SK-N-MC (cell line): Measurements from ENCODE around the gene RAB30.

Experiments used
- DNase-seq: peaks from one replicate; pipeline ENCODE4 v3.0.0-alpha.2; 2011; ENCODE audit warnings: low read depth, low spot score
- H3K27ac ChIP-seq: fragments of 200-600 bp; sonication (generic); 2 replicates; pipeline ENCODE4 v1.5.1; 2016; ENCODE audit warnings: mixed run types
- H3K36me3 ChIP-seq: fragments of 200-600 bp; sonication (generic); 2 replicates; pipeline ENCODE4 v1.6.1; 2017; ENCODE audit warnings: antibody characterized with exemption, low read length, mixed read lengths; ENCODE audit not compliant: insufficient read depth
- H3K4me3 ChIP-seq: fragments of 200-600 bp; sonication (generic); 2 replicates; pipeline ENCODE4 v1.5.1; 2016
- H3K9ac ChIP-seq: fragments of 200-600 bp; sonication (generic); 2 replicates; pipeline ENCODE4 v1.8.0; 2017; ENCODE audit warnings: mixed run types, mixed read lengths; ENCODE audit not compliant: insufficient read length
- H3K9me3 ChIP-seq: fragments of 200-600 bp; sonication (generic); 2 replicates; pipeline ENCODE4 v1.6.1; 2017; ENCODE audit warnings: low read depth, mild to moderate bottlenecking, antibody characterized with exemption, low read length, moderate library complexity, mixed read lengths
- EZH2 ChIP-seq: fragments of 200-600 bp; sonication (generic); IDR thresholded peaks from one replicate; pipeline ENCODE4 v1.6.1; 2017; ENCODE audit warnings: antibody characterized with exemption
- FOXP2 ChIP-seq: optimal IDR thresholded peaks from 2 replicates; pipeline ENCODE3; 2011; ENCODE audit warnings: mild to moderate bottlenecking, moderate library complexity; ENCODE audit not compliant: insufficient read depth; ENCODE audit errors: extremely low read length, control extremely low read depth
- POLR2AphosphoS5 ChIP-seq: IDR thresholded peaks from 2 replicates; pipeline ENCODE4 v1.6.1; 2012; ENCODE audit warnings: mild to moderate bottlenecking, low read depth, low read length, borderline replicate concordance

RAB30 gene

DNA sequence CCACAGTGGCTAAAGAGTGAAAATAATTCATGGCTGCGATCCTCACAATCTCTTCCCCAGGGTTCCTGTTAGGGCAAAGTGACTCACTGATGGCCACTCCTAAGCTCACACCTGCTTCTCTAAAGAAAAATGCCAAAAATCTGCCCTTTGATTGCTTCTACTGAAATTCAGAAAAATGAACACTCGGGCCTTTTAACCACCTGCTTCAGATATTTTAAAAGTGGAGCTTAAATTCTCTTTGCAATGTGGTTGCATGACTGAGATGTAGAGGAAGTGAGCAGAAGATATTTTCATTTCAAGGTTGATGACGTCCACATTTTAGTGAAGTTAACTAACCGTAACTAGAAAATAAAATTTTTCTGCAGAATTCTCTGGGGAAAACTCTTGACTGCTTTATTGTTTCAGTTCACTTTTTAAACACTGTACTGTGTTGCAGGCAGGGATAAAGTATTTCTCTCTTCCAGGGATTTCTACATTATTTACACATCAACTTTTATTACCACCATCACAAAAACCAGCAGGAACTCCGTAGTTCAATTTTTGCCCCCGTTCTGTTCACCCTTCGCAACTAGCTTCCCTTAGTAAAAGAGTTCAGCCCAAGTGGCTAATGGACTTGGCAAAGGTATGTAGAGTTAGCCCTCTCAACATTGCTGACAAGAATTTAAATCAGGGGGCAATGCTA lies 8.5 kb downstream of the RAB30 start:
- no peaks in the 10 kb centered on the region for H3K36me3 ChIP-seq
- peak overlapping the region; percentile 71 for H3K4me3 ChIP-seq
- no peaks in the 10 kb centered on the region for H3K9me3 ChIP-seq
- H3K9ac ChIP-seq: peak overlapping the region; percentile 19
- TF ChIP-seq FOXP2 (no peak), EZH2 (no peak), POLR2AphosphoS5 (no peak)
- peak overlapping the region; percentile 83 for H3K27ac ChIP-seq
- DNase-seq: peak; percentile 62

DNA sequence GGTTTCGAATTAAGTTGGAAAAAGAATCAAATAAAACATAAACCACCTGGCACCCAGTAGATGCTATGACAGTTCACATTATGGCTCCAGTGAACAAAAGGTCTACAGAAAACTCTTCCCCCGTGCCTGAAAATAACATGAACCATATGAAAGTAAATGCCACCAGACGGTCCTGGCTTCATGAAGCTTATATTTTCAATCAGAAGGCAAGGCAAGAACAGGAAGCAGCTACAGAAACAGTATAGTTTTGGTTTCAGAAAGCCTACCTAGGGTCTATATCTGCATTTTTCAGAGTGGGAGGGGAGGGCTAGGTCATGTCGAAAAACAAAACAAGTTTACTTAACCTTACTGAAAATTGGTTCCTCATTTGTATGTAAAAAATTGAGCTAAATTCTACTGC lies 9.8 kb downstream of the RAB30 start:
- Histone ChIP-seq H3K36me3 (no peaks in the 10 kb centered on the region), H3K9ac (no peak overlapping the region), H3K27ac (no peak overlapping the region), H3K4me3 (no peak overlapping the region), H3K9me3 (no peaks in the 10 kb centered on the region)
- TF ChIP-seq FOXP2: no peak
- TF ChIP-seq POLR2AphosphoS5: no peak
- no peak for DNase-seq

DNA sequence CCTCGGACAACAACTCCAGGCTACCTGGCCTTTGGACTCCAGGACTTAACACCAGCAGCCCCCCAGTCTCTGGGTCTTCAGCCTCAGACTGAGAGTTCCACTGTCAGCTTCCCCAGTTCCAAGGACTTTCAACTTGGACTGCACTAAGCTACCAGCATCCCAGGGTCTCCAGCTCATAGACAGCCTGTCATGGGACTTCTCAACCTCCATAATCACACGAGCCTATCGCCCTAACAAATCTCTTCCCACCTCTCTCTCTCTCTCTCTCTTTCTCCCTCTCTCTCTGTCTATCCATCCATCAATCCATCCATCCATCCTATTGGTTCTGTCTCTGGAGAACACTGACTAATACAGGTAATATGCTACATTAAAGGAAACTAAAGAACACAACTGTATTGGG lies 10.7 kb downstream of the RAB30 start:
- Histone ChIP-seq H3K9ac (no peak overlapping the region), H3K27ac (no peak overlapping the region)
- DNase-seq: no peak

GRCh38 chr11:83057721-83058120 lies 14.0 kb downstream of the RAB30 start:
- no peak for DNase-seq
- H3K36me3 ChIP-seq: no peaks in the 10 kb centered on the region
- no peak overlapping the region for H3K4me3 ChIP-seq
- TF ChIP-seq EZH2 (no peak), POLR2AphosphoS5 (no peak), FOXP2 (no peak)
- H3K9me3 ChIP-seq: no peaks in the 10 kb centered on the region
- no peak overlapping the region for H3K27ac ChIP-seq
- H3K9ac ChIP-seq: no peak overlapping the region

More for the DNA sequence above, 10.7 kb downstream of the RAB30 start:
- Histone ChIP-seq H3K36me3 (no peaks in the 10 kb centered on the region), H3K4me3 (no peak overlapping the region), H3K9me3 (no peaks in the 10 kb centered on the region)
- TF ChIP-seq FOXP2: no peak
- no peak for TF ChIP-seq POLR2AphosphoS5
- no peak for TF ChIP-seq EZH2

DNA sequence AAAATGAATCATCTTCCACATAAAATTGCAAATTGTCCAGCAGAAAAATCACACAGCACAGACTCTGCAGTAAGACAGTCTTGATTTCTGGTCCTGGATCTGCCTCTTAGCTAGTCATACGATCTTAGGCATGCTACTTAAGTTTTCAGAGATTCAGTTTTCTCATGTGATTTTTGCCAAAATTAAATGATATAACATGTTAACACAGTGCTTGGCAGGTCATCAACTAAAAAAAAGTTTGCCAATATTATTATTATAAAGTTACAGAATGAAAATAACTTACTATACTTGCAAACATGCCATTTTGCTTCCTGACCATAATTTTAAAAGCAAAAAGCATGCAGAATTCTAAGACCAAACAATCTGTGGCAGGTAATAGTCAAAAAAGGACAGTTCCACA lies 15.1 kb downstream of the RAB30 start:
- DNase-seq: no peak
- no peak overlapping the region for H3K9ac ChIP-seq
- no peak overlapping the region for H3K4me3 ChIP-seq
- no peaks in the 10 kb centered on the region for H3K9me3 ChIP-seq
- TF ChIP-seq FOXP2 (no peak), EZH2 (no peak), POLR2AphosphoS5 (no peak)
- no peak overlapping the region for H3K27ac ChIP-seq
- no peaks in the 10 kb centered on the region for H3K36me3 ChIP-seq

DNA sequence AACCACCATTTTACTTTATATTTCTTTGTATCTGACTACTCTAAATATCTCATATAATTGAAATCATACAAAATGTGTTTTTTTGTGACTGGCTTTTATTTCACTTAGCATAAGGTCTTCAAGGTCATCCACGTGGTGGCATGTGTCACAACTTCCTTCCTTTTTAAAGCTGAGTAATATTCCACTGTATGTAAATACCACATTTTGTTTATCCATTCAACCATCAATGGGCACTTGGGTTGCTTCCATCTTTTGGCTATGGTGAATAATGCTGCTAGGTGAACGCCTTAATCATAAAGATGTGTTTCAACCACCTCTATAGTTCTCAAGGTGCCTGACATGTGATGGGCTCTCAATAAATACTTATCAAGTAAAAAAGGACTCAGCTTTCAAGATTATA lies 15.5 kb downstream of the RAB30 start:
- Histone ChIP-seq H3K9ac (no peak overlapping the region), H3K36me3 (no peaks in the 10 kb centered on the region), H3K4me3 (no peak overlapping the region), H3K9me3 (no peaks in the 10 kb centered on the region), H3K27ac (no peak overlapping the region)
- no peak for DNase-seq
- TF ChIP-seq FOXP2 (no peak), EZH2 (no peak), POLR2AphosphoS5 (no peak)

DNA sequence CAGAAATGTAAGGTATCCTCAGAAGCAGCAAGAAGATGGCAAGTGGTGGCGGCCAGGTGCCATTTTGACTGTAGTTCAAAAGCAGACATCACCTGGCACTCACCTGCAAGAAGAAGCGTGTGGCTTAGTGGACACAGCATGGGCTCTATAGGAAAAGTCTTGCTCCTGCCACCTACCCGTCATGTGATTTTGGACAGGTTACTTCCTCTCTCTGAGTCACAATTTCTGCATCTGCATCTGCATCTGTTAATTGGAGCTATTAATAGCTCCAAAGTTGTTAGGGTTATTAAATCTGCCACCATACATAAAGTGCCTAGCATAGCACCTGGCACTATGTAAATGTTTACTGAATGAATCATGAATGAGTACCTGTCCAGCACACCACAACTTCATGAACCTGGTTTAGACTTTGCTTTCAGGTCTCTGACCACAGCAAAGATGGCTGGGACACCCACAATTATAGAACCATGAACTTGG lies 16.8 kb downstream of the RAB30 start:
- H3K9me3 ChIP-seq: no peaks in the 10 kb centered on the region
- H3K36me3 ChIP-seq: no peaks in the 10 kb centered on the region
- no peak overlapping the region for H3K4me3 ChIP-seq
- no peak for DNase-seq
- TF ChIP-seq FOXP2 (no peak), POLR2AphosphoS5 (no peak), EZH2 (no peak)
- no peak overlapping the region for H3K27ac ChIP-seq
- no peak overlapping the region for H3K9ac ChIP-seq

DNA sequence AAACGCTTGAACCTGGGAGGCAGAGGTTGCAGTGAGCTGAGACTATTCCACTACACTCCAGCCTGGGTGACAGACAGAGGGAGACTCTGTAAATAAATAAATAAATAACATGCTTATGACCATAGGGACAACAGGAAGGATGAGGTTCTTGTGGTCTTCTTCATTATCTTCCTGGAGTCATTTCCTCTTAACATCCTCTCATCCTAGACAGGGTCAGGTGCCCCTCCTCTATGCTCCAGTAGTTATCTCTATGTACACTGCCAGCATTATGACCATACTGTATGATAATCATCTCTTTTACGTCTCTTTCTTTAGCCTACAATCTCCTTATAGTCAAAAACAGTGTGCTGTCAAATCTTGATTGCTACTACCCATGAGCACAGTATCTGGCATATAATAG lies 17.7 kb downstream of the RAB30 start:
- H3K9ac ChIP-seq: no peak overlapping the region
- H3K36me3 ChIP-seq: no peaks in the 10 kb centered on the region
- no peak for DNase-seq

More for the DNA sequence above, 17.7 kb downstream of the RAB30 start:
- H3K4me3 ChIP-seq: no peak overlapping the region
- TF ChIP-seq EZH2 (no peak), FOXP2 (no peak), POLR2AphosphoS5 (no peak)
- H3K9me3 ChIP-seq: no peaks in the 10 kb centered on the region
- no peak overlapping the region for H3K27ac ChIP-seq
